ENCODE data around the gene BRSK2.
"Not testable (repeated sequence)": the region's sequence is repeated elsewhere in the genome, so short reads cannot be mapped to it uniquely, and the experiment has no call there.

BRSK2 gene

GRCh38 chr11:1502168-1502953, 112.6 kb downstream of the BRSK2 start:
- DNase-seq: no peak

- DNase-seq: no peak
Measured at GRCh38 chr11:1502954-1503707, 113.4 kb downstream of the BRSK2 start.

DNA sequence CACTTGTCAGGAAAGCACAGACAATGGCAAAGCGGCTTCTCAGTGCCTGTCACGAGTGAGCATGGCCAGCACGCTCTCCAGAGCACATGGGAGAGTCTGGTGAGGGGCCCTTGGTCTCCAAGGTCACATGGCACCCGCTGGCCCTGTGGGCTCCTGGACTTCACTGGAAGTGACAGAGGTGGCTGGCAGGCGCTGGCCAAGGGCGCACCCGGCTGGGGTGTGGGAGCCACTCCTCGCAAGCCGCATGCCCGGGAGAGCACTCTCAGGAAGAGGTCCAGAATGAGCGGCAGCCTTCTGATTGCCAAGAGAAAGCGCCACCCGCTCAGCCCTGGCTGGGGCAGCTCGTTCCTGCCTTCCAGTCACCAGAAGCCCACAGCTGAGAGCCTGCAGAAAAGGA, 114.0 kb downstream of the BRSK2 start:
- DNase-seq: no peak

GRCh38 chr11:1504138-1504537, 114.4 kb downstream of the BRSK2 start:
- DNase-seq: no peak

DNA sequence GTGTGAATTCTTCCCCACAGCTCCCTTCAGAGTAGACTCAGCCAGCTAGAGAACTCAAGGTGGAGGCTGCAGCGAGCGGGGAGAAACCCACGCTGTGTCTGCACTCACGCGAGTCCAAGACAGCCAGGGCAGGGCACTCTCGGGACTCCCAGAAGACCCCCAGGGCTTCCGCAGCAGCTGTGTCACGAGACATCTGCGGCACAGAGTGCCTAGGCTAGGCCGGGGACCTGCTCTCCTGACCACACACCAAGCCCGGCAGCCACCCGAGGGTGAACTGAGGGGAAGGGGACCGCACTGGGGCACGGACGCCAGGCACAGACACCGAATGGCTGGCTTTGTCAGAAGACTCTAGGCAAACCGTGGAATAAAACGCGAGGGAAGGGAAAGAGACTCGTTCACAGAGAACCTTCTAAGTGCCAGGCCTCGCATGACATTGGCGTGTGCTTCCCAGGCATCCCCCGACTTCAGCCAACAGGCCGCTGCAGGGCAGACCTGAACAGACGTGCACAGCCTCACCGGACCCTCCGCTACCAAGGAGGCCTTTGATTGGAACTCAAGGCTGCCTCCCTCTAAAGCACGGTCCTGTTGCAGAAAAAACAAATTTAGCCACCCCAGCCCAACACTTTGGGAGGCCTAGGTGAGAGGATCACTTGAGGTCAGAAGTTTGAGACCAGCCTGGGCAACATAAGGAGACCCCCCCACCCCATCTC, 115.0 kb downstream of the BRSK2 start:
- no peak for DNase-seq

DNA sequence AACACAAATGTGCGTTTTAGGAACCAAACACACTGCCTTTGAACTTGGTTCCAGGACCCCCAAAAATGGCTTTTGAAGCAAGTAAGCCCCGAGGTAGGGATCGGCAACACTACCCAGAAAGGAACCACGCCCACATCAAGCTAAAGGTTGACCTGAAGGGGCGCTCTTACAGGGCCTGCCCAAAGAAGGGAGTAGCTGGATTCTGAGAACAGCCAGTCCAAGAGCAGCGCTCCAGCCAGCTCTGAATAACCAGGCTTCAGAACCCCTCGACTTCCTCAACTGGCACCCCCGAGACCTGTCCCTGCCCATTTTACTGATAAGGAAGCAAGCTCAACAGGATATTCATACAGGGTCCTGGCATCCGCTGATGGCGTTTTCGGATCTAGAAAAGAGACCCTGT, 115.7 kb downstream of the BRSK2 start:
- no peak for DNase-seq

DNA sequence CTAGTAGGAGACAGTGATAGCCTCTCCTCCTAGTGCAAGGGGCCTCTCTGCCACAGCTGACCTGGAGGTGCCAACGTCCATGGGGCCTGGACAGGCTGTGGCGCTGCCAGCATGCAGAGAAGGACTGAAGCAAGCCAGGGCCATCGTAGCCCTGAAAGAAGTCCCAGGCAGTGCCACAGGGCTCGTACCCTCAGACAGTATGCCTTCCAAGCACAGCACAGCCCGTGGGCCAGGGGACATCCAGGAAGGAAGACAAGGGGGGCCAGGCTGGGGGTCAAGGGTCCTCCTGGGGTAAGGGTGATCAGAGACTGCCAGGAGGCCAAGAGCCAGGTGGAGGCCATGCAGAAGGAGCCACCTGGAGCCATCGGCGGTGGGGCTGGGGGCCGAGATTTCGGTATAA, 117.2 kb downstream of the BRSK2 start:
- no peak for DNase-seq

GRCh38 chr11:1507381-1508140, 117.8 kb downstream of the BRSK2 start:
- no peak for DNase-seq

DNA sequence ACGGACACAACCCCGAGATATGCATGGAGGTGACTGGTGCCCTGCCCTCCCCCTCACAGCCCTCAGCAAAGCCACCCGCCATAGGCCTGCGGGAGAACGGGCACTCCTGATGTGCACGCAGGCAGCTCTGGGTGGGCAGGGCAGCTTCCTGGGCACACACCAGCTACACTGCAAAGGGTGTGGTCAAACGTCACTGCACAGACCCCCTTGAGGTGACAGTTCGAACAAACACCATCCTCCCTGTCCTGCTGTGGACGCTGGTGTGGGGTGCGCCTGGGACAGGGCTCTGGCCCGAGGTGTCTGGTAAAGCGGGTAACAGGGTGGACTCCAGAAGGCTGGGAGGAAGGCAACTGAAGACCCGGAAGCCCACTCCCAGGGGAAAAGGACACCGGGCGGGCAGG, 118.8 kb downstream of the BRSK2 start:
- DNase-seq: no peak

- DNase-seq: no peak
Measured at GRCh38 chr11:1508986-1509385, 119.3 kb downstream of the BRSK2 start.

DNA sequence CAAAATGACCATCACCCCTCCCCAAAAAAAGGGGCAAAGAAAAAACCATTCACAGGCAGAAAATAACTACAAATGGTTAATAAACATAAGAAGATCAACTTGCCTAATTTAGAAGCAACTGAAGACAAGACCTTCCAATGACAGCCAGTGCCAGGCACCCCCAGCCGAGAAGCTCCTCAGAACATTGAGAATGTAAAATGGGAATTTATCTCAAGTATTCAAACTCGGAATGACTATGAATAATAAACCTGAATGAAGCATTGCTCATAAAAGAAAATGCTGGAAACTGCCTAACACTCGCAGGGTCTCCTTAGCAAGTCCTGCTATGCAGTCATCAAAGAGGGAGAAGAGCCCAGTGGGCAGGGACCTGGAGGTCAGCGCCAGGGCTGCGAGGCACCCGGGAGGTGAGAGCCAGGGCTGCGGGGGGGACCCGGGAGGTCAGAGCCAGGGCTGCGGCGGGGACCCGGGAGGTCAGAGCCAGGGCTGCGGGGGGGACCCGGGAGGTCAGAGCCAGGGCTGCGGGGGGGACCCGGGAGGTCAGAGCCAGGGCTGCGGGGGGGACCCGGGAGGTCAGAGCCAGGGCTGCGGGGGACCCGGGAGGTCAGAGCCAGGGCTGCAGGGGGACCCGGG, 120.0 kb downstream of the BRSK2 start:
- no peak for DNase-seq

- DNase-seq: not testable (repeated sequence)
Measured at GRCh38 chr11:1510351-1510750, 120.6 kb downstream of the BRSK2 start.

- no peak for DNase-seq
Measured at GRCh38 chr11:1510928-1511327, 121.2 kb downstream of the BRSK2 start.

- DNase-seq: no peak
Measured at GRCh38 chr11:1511937-1512496, 122.3 kb downstream of the BRSK2 start.

Measured in activated naive CD4-positive, alpha-beta T cell (primary cell).